Hepatocyte (in vitro differentiated cells): ENCODE data around the gene C4orf50. TPM values are rescaled to one million over a fixed set of nuclear protein-coding genes. Genes with fewer than 3 reads are reported as not detected.

Experiments used
- DNase-seq: peaks from one replicate; pipeline ENCODE4 v3.0.0-alpha.2; 2016; ENCODE audit warnings: low spot score
- H2AFZ ChIP-seq: fragments of 200-600 bp; sonication (generic); 2 replicates; pipeline ENCODE4 v1.6.0; 2016; ENCODE audit warnings: antibody characterized with exemption, mild to moderate bottlenecking
- H3K27ac ChIP-seq: fragments of 200-600 bp; sonication (generic); 2 replicates; pipeline ENCODE4 v1.5.1; 2016; ENCODE audit warnings: mild to moderate bottlenecking
- H3K27me3 ChIP-seq: fragments of 200-600 bp; sonication (generic); 2 replicates; pipeline ENCODE4 v1.6.1; 2016
- H3K36me3 ChIP-seq: fragments of 200-600 bp; sonication (generic); replicated peaks from 2 replicates; pipeline ENCODE4 v1.5.1; 2016; ENCODE audit warnings: low read depth; ENCODE audit not compliant: insufficient read depth
- H3K4me1 ChIP-seq: fragments of 200-600 bp; sonication (generic); 2 replicates; pipeline ENCODE4 v1.5.1; 2016; ENCODE audit warnings: mild to moderate bottlenecking, moderate library complexity; ENCODE audit not compliant: insufficient read depth
- H3K4me2 ChIP-seq: fragments of 200-600 bp; sonication (generic); 2 replicates; pipeline ENCODE4 v1.6.0; 2016
- H3K4me3 ChIP-seq: fragments of 200-600 bp; sonication (generic); 2 replicates; pipeline ENCODE4 v1.5.1; 2016; ENCODE audit warnings: mild to moderate bottlenecking
- H3K79me2 ChIP-seq: fragments of 200-600 bp; sonication (generic); 2 replicates; pipeline ENCODE4 v1.6.0; 2017; ENCODE audit warnings: mild to moderate bottlenecking
- H3K9me2 ChIP-seq: fragments of 200-600 bp; sonication (generic); replicated peaks from 2 replicates; pipeline ENCODE4 v1.6.0; 2017; ENCODE audit warnings: mild to moderate bottlenecking; ENCODE audit not compliant: insufficient read depth
- H3K9me3 ChIP-seq: fragments of 200-600 bp; sonication (generic); 2 replicates; pipeline ENCODE4 v1.5.1; 2016; ENCODE audit warnings: low read depth, mild to moderate bottlenecking
- H4K20me1 ChIP-seq: fragments of 200-600 bp; sonication (generic); 2 replicates; pipeline ENCODE4 v1.6.0; 2016; ENCODE audit warnings: mild to moderate bottlenecking; ENCODE audit not compliant: insufficient read depth, poor library complexity, severe bottlenecking
- EZH2 ChIP-seq: fragments of 200-600 bp; sonication (generic); IDR thresholded peaks from 2 replicates; pipeline ENCODE4 v1.6.1; 2016; ENCODE audit warnings: antibody characterized with exemption, mild to moderate bottlenecking, borderline replicate concordance
- EZH2phosphoT487 ChIP-seq: fragments of 200-600 bp; sonication (generic); IDR thresholded peaks from one replicate; pipeline ENCODE4 v1.6.1; 2018; ENCODE audit warnings: antibody characterized with exemption, mild to moderate bottlenecking, low read depth, moderate library complexity; ENCODE audit not compliant: unreplicated experiment, severe bottlenecking
- WGBS: methylation state at CpG from one replicate; pipeline ENCODE4 v1.1.6; 2016; ENCODE audit warnings: low lambda C conversion rate; ENCODE audit errors: missing lambda C conversion rate; 5-methylcytosine and 5-hydroxymethylcytosine counted together
- polyA plus RNA-seq: library from polyadenylated mRNA; unstranded; fragments of >200 nt; fragmentation: Nextera tagmentation; extraction: Ambion mirVana; gene quantifications from 2 replicates; pipeline ENCODE4 v1.2.1, GENCODE V29; 2016
- total RNA-seq: library from RNA; depleted of rRNA; stranded (reverse); fragments of >200 nt; gene quantifications from 2 replicates; pipeline ENCODE4 v1.2.3, GENCODE V29; 2014
- TF ChIP-seq, protein P1 (sequence below): fragments of 200-600 bp; sonication (generic); IDR thresholded peaks from 2 replicates; pipeline ENCODE4 v1.5.1; 2016; ENCODE audit warnings: antibody characterized with exemption, mild to moderate bottlenecking; ENCODE audit not compliant: poor library complexity

Gene C4orf50
- total and polyA plus RNA-seq, 2 experiments from 2014 or later: not detected

DNA sequence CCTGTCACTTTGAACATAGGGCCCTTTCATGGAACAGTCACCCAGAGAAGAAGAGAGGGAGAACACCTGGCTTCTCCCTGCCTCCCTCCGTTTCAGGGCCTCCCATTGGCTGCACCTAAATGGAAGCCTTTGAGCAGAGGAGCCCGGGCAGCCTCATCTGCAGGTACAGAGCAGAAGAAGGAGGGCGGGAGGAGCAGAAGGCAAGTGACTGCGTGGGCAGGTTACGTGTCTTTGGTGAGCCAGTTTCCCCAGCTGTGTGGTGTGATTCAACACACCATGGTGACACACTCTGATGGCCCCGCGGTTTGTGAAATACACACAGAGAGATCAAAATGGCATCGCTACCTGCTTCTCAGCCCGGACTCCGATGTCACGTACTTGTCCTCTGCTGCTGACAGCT is 431 bp downstream of the C4orf50 start:
- Histone ChIP-seq H3K9me2 (no peaks in the 10 kb centered on the region), H3K27ac (peak overlapping the region; percentile 22), H3K79me2 (no peaks in the 10 kb centered on the region), H3K4me1 (no peaks in the 10 kb centered on the region), H3K4me3 (no peak overlapping the region), H3K36me3 (no peaks in the 10 kb centered on the region), H2AFZ (no peak overlapping the region), H3K27me3 (no peaks in the 10 kb centered on the region), H3K4me2 (no peak overlapping the region), H4K20me1 (no peaks in the 10 kb centered on the region), H3K9me3 (no peaks in the 10 kb centered on the region)
- TF ChIP-seq EZH2phosphoT487: no peak
- no peak for TF ChIP-seq EZH2
- TF ChIP-seq, protein P1, sequence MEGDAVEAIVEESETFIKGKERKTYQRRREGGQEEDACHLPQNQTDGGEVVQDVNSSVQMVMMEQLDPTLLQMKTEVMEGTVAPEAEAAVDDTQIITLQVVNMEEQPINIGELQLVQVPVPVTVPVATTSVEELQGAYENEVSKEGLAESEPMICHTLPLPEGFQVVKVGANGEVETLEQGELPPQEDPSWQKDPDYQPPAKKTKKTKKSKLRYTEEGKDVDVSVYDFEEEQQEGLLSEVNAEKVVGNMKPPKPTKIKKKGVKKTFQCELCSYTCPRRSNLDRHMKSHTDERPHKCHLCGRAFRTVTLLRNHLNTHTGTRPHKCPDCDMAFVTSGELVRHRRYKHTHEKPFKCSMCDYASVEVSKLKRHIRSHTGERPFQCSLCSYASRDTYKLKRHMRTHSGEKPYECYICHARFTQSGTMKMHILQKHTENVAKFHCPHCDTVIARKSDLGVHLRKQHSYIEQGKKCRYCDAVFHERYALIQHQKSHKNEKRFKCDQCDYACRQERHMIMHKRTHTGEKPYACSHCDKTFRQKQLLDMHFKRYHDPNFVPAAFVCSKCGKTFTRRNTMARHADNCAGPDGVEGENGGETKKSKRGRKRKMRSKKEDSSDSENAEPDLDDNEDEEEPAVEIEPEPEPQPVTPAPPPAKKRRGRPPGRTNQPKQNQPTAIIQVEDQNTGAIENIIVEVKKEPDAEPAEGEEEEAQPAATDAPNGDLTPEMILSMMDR: no peak
- 92% methylated on average over 11 of the region's 11 CpGs for WGBS
- DNase-seq: no peak

- Histone ChIP-seq H3K36me3 (no peaks in the 10 kb centered on the region), H3K4me1 (no peaks in the 10 kb centered on the region), H2AFZ (no peak overlapping the region), H3K27ac (peak overlapping the region; percentile 22), H3K4me3 (no peak overlapping the region), H3K9me2 (no peaks in the 10 kb centered on the region), H4K20me1 (no peaks in the 10 kb centered on the region), H3K4me2 (no peak overlapping the region), H3K79me2 (no peaks in the 10 kb centered on the region), H3K9me3 (no peaks in the 10 kb centered on the region), H3K27me3 (no peaks in the 10 kb centered on the region)
- DNase-seq: peak; percentile 57
- TF ChIP-seq, protein P1: no peak
- no peak for TF ChIP-seq EZH2
- TF ChIP-seq EZH2phosphoT487: no peak
- WGBS: 57% methylated on average over 10 of the region's 10 CpGs
These were observed 1.2 kb downstream of the C4orf50 start for GRCh38 chr4:6017030-6017429.

DNA sequence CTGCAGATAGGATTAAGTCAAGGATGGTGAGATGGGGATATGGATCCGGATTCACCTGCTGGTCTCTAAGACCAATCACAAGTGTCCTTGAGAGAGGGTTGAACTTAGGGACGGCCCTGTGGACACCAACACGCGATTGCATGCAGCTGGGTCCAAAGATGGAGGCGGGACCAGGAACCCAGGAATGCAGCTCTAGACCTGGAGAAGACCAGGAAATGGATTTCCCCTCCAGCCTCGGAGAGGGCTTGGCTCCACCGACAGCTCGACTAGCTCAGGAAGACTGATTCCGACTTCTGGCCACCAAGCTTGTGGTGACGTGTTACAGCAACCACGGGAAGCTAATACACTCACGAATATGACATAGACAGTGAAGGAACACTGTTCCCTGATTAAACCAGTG is 4.7 kb downstream of the C4orf50 start:
- TF ChIP-seq EZH2phosphoT487: no peak
- TF ChIP-seq, protein P1: no peak
- Histone ChIP-seq H3K79me2 (no peaks in the 10 kb centered on the region), H2AFZ (no peak overlapping the region), H4K20me1 (no peaks in the 10 kb centered on the region), H3K4me1 (no peaks in the 10 kb centered on the region), H3K27me3 (peaks cover 21% of the 10 kb centered on the region), H3K9me2 (no peaks in the 10 kb centered on the region), H3K4me3 (no peak overlapping the region), H3K9me3 (no peaks in the 10 kb centered on the region), H3K27ac (no peak overlapping the region), H3K36me3 (no peaks in the 10 kb centered on the region), H3K4me2 (no peak overlapping the region)
- 93% methylated on average over 12 of the region's 12 CpGs for WGBS
- DNase-seq: no peak

GRCh38 chr4:6012200-6012599 is 6.0 kb downstream of the C4orf50 start:
- WGBS: 73% methylated on average over 5 of the region's 5 CpGs
- H3K4me1 ChIP-seq: no peaks in the 10 kb centered on the region
- H2AFZ ChIP-seq: no peak overlapping the region
- no peaks in the 10 kb centered on the region for H3K9me2 ChIP-seq
- no peaks in the 10 kb centered on the region for H3K79me2 ChIP-seq
- H3K36me3 ChIP-seq: no peaks in the 10 kb centered on the region
- TF ChIP-seq EZH2: no peak
- TF ChIP-seq EZH2phosphoT487: no peak
- TF ChIP-seq, protein P1: no peak
- no peak overlapping the region for H3K4me3 ChIP-seq
- H3K4me2 ChIP-seq: no peak overlapping the region
- no peaks in the 10 kb centered on the region for H4K20me1 ChIP-seq
- peaks cover 33% of the 10 kb centered on the region for H3K27me3 ChIP-seq
- no peaks in the 10 kb centered on the region for H3K9me3 ChIP-seq
- H3K27ac ChIP-seq: no peak overlapping the region
- no peak for DNase-seq
